GM12872 (cell line): ENCODE data around the gene DOCK10.

Experiments
- TF ChIP-seq, protein P1 (sequence below): IDR thresholded peaks from 3 replicates; pipeline ENCODE4 v1.5.1; 2011; ENCODE audit warnings: low read depth, mild to moderate bottlenecking, low read length, moderate library complexity; ENCODE audit not compliant: insufficient read depth

Gene DOCK10

DNA sequence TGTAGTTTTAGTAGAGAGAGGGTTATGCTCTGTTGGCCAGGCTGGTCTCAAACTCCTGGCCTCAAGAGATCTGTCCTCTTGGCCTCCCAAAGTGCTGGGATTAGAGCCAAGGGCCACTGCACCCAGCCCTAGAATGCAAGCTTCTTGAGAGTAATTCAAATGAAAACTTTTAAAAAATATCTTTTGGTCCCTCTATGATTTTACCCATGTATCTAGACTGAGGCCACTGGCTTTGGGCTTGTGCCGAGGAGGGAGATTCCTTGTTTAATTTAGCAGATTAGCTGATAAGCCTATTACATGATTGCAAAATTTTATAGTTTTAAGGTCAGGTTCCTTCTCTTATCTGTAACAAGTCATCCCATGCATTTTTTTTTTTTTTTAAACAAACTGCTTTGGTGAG lies 266.6 kb downstream of the DOCK10 start:
- TF ChIP-seq, protein P1, sequence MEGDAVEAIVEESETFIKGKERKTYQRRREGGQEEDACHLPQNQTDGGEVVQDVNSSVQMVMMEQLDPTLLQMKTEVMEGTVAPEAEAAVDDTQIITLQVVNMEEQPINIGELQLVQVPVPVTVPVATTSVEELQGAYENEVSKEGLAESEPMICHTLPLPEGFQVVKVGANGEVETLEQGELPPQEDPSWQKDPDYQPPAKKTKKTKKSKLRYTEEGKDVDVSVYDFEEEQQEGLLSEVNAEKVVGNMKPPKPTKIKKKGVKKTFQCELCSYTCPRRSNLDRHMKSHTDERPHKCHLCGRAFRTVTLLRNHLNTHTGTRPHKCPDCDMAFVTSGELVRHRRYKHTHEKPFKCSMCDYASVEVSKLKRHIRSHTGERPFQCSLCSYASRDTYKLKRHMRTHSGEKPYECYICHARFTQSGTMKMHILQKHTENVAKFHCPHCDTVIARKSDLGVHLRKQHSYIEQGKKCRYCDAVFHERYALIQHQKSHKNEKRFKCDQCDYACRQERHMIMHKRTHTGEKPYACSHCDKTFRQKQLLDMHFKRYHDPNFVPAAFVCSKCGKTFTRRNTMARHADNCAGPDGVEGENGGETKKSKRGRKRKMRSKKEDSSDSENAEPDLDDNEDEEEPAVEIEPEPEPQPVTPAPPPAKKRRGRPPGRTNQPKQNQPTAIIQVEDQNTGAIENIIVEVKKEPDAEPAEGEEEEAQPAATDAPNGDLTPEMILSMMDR = no peak

- TF ChIP-seq, protein P1 = no peak
Measured at GRCh38 chr2:224774735-224775134, 267.5 kb downstream of the DOCK10 start.

GRCh38 chr2:224772494-224772893 lies 269.8 kb downstream of the DOCK10 start:
- TF ChIP-seq, protein P1 = no peak

- TF ChIP-seq, protein P1 = no peak
Measured at GRCh38 chr2:224769489-224769888, 272.8 kb downstream of the DOCK10 start.

DNA sequence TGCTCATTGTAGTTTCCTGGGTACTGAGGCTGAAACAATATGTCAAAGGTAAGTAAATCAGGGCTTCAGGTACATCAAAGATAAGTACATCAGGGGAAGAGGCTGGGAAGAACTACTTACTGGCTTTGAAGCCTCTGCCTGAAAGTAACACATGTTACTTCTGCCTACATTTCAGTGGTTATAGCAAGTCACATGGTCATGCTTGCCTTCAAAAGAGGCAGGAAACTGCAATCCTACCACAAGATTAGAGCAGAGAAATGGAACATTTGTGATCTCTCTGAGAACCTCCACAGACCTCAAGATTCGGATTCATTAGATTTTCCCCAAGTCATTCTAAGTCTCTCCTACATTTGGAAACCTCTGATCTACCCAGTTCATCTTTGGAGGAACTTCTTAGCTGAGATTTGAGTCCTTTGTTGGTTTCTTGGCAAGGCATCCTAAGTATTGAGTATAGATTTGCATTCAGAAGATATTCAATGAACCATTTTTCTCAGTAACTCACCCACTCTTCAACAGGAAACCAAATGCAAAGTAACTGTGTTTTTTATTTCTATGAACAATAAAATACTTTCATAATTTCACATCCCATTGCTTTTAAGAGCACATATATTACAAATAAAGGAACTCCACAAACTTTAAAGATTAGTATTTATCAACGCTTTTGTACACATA lies 277.6 kb downstream of the DOCK10 start:
- TF ChIP-seq, protein P1 = no peak

DNA sequence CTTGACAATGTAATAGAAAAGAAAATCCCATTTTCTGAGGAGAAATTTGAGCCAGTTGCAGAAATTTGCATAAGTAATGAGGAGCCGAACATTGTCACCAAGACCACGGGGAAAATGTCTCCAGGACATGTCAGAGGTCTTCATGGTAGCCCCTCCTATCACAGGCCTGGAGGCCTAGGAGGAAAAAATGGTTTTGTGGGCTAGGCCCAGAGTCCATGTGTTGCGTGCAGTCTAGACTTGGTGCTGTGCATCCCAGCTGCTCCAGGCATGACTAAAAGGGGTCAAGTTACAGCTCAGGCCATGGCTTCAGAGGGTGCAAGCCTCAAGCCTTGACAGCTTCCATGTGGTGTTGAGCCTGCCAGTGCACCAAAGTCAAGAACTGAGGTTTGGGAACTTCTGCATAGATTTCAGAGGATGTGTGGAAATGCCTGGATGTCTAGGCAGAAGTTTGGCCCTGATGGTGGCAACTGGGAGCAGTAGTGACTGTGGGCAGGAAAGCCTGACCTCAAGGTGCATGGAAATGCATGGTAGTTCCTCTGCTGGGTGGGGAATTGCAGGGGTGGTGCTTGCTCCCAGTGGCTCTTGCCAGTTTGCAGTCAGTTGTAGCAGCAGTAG lies 284.2 kb downstream of the DOCK10 start:
- TF ChIP-seq, protein P1 = no peak

DNA sequence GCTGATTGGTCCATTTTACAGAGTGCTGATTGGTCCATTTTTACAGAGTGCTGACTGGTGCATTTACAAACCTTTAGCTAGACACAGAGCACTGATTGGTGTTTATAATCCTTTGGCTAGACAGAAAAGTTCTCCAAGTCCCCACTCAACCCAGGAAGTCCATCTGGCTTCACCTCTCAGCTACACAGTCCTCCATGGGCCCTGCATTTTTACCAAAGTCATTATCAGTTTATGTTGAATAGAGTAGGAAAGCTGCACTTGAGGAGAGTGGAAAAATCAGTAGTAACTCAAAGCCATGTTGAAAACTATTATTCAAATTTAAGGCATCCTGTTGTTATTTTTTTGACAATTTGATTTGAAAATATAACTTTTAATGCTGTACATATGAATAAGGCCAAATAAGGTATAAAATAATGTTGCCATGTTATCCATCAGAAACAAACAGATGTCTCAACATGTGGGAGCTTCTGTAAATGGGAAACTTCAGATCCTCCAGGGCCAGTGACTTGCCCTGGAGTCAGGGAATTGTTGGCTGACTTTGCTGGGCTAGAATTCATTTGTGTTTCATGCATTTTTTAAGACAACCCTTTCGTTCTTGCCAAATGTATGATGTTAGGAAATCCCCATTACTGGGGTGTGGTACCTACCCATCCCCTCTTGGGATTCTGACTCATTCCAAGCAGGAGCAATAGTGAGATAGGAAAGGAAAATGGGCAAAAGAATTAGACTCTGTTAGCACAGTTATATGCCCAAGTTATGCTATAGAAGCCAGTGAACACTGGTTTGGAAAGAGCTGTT lies 288.3 kb downstream of the DOCK10 start:
- TF ChIP-seq, protein P1 = no peak
